Transverse colon (tissue), 4 donors: ENCODE data around the gene AKR1C3.

Experiments
- EP300 ChIP-seq: sonication (generic); formaldehyde crosslinking; IDR thresholded peaks from one replicate; pipeline ENCODE4 v1.6.1; 2017; ENCODE audit warnings: antibody characterized with exemption, low read depth
- POLR2AphosphoS5 ChIP-seq, 3 donors: sonication (generic); formaldehyde crosslinking; IDR thresholded peaks; one replicate each; pipeline ENCODE4 v1.6.1; 2016; ENCODE audit warnings: antibody characterized with exemption in 3 of 3
- TF ChIP-seq, protein P1 (sequence below), 5 experiments: fragments of 200-600 bp in 3 of 5; fragments of 450-650 bp in 2 of 5; sonication (generic) in 3 of 5; IDR thresholded peaks; 1 replicate in 2 of 5; 2 replicates in 3 of 5; pipeline ENCODE4 v1.5.1; 2016 to 2017; ENCODE audit warnings: antibody characterized with exemption in 5 of 5, inconsistent platforms in 3 of 5, mild to moderate bottlenecking in 2 of 5, moderate library complexity in 1 of 5

DNA sequence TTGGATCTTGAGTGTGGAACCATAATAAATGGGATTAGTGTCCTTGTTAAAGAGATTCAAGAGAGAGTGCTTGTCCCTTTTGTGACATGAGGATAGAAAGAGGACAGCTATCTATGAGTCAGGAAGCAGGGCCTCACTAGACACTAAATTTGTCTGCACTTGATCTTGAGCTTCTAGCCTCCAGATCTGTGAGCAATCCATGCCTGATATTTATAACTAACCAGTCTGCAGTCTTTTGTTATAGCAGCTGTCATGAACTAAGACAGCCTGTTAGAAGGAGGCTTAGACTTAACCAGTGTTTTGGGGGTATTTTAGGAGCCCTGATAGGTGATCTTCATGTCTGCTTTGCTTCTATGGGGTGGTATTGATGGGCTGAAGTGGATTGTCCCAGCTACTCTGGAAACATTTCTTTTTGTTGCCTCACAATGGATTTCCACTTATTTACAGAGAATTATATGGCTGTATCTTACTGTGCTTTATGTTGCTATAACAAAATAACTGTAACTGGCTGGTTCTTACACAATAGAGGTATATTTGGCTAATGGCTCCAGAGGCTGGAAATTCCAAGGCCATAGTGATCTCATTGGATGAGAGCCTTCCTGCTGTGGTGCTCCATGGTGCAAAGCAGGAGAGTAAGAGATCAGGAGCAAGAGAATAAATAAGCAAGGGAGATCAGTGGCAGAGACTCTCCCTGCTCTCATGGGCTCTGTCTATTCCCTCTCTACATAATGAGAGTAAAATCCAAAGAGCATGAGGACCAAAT, 23.4 kb upstream of the AKR1C3 start:
- TF ChIP-seq, protein P1, sequence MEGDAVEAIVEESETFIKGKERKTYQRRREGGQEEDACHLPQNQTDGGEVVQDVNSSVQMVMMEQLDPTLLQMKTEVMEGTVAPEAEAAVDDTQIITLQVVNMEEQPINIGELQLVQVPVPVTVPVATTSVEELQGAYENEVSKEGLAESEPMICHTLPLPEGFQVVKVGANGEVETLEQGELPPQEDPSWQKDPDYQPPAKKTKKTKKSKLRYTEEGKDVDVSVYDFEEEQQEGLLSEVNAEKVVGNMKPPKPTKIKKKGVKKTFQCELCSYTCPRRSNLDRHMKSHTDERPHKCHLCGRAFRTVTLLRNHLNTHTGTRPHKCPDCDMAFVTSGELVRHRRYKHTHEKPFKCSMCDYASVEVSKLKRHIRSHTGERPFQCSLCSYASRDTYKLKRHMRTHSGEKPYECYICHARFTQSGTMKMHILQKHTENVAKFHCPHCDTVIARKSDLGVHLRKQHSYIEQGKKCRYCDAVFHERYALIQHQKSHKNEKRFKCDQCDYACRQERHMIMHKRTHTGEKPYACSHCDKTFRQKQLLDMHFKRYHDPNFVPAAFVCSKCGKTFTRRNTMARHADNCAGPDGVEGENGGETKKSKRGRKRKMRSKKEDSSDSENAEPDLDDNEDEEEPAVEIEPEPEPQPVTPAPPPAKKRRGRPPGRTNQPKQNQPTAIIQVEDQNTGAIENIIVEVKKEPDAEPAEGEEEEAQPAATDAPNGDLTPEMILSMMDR (IDR thresholded peaks at IDR 0.05): no peak
- no peak for TF ChIP-seq EP300
- peak in 1 of 3 donors; percentile 3 for TF ChIP-seq POLR2AphosphoS5 (IDR thresholded peaks at IDR 0.05)
